AG08396 (cell line): ENCODE measurements around the gene FKBP1A.
"Not testable (repeated sequence)": the region's sequence is repeated elsewhere in the genome, so short reads cannot be mapped to it uniquely, and the experiment has no call there.

Experiments used
- DNase-seq: peaks from one replicate; pipeline ENCODE4 v3.0.0; 2012; ENCODE audit warnings: low spot score, mixed read lengths

Gene FKBP1A

DNA sequence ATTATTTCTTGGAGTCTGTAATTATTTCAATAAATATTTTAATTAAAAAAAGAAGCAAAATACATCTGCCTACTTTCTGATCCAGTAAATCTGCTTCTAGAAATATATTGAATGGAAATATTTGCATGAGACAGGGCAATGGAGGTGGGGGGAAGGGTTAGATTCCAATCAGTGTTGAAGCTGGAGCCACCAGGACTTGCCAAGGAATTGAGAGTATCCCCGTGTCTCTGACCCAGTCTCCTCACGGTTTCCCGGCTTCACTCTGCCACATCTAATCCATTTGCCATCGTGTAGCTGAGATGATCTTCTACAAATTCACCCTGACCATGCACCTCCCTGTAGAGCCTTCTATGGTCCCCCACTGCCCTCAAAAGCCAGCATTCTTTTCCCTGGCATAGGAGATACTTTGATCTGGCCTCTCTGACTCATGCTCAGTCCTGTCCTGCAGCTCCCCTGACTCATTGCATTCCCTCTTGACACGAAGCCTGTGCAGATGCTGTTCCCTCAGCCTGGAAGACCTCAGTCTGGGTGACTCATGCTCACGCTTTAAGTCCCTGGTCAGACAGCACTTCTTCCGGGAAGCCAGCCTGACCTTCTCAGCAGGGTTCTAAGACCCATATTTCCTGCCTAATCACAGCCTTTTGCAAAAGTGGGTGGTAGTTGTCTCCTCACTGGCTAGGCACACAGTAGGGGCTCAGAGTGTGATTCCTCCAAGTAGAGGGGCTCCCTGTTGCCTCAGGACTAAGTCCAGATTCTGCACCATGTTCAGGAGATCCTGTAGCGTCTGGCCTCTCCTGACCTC is 23.0 kb upstream of the FKBP1A start:
- DNase-seq = peak; percentile 84

DNA sequence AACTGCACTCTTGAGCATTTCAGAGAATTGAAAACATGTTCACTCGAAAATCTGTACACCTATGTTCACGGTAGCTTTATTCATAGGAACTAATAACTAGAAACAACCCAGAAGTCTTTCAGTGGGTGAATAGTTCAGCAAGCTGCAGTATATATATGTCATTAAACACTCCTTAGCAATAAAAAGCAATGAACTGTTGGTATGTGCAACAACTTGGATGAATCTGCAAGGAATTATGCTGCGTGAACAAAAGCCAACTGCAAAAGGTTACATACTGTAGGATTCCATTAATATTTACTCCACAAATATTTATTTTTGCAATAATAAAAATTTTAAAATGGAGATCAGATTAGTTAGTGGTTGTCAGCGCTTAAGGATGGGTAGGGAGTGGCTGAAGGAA is 22.1 kb upstream of the FKBP1A start:
- DNase-seq = no peak

DNA sequence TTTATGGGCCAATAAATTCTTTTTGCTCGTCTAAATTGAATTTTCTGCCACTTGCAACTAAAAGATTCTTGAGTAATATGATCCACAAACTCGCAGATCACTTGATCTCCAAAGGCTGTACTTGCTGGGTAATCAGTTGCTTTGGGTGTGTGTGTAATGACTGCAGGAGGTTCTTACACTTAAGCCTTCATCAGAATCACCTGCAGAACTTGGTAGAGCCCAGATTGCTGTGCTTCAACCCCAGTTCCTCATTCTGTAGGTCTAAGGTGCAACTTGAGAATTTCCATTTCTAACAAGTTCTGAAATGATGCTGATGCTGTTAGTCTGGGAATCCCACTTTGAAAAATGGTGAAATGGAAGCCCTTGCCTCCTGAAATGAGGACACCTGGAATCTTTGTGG is 12.9 kb upstream of the FKBP1A start:
- DNase-seq = no peak

DNA sequence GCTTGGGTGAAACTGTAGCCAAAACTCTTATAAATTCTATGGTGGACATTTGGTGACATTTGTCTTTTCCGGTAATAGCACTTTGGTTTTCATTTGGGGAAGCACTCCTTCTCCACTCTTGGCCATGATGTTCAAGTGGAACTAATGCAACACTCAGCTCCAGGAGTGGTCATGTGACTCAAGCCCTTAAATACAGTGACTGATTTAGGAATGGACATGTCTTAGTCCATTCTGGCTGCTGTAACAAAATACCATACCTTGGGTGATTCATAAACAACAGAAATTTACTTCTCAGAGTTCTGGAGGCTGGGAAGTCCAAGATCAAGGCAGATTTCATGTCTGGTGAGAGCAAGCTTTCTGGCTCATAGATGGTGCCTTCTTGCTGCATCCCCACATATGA is 10.8 kb upstream of the FKBP1A start:
- DNase-seq = no peak

DNA sequence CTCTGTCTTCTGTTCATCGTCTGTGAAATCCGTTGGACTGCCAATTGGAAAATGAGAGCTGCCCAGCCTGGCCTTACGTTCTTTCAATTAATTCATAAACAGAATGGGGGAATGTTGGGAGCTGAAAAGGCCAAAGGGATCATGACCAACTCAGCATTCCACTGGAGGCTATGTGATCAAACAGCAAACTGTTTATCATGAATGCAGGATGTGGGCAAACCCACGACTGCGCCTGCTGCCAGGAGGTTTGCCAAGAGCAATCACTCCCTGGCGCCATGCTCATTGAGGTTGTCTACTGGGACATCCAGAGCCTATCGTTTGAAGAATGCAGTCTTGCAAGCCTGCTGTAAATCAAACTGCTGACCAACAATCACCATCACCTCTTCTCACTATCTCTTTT is 9.3 kb upstream of the FKBP1A start:
- no peak for DNase-seq

DNA sequence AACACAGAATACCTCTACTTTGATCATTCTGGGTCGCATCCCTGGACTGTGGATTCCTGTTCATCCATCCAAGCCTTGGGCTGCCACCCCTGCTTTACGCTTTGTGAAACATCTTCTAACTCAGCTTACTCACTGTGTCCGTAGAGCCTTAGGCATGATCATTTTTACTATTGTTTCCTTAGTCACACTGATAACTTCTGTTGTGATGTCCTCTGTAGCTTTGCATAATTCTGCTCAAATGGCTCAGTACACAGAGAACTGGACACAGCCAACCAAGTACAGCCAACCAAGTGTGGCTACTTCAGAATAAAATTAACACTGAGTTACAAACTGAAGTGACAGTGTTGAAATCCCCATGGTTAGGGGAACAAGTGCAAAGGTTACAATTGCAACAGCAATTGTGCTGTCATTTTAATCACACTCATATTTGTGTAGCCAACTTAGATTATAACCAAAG is 8.6 kb upstream of the FKBP1A start:
- DNase-seq = no peak

DNA sequence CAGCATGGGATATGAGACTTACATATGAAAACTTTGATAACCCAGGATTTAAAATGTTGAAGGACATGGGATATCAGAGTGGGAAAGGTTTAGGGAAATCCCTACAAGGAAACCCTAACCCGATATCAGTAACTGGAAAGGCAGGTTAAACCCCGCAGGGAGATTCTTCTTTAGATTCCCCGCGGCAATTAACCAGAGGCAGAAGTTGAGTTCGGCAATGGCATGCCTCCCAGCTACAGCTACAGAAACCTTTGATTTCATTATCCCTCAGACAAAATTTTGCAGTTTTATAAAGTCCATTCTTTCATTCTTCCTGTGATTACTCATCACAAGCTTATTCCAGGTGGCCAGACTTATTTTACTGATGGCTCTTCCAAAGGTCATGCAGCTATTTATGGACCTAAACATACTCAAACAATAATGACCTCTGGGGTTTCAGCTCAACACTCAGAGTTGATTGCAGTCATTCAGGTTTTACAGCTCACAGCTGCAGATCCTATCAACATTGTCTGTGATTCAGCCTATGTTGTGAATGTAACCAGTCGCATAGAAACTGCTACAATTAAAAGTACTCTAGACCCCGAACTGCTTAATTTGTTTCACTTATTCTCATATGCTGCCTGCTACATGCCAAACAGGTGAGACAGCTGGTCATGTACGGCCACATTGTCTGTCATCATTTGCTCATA is 7.0 kb upstream of the FKBP1A start:
- DNase-seq = not testable (repeated sequence)

DNA sequence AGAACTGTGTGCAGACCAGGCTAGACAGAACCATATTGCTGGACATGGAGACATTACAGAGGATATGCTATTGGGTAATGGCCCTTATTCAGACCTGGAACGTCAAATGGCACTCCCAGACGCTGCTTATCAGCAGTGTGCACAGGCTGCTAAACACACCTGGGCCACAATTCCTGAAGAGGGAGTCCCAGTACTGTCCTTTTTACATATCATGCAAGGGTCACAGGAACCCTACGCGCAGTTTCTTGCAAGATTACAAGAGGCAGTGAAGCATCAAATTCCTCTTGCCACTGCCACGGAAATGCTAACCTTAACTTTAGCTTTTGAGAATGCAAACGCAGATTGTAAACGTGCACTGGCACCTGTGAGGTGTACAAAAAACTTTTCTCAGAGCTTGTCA is 5.3 kb upstream of the FKBP1A start:
- DNase-seq = not testable (repeated sequence)

DNA sequence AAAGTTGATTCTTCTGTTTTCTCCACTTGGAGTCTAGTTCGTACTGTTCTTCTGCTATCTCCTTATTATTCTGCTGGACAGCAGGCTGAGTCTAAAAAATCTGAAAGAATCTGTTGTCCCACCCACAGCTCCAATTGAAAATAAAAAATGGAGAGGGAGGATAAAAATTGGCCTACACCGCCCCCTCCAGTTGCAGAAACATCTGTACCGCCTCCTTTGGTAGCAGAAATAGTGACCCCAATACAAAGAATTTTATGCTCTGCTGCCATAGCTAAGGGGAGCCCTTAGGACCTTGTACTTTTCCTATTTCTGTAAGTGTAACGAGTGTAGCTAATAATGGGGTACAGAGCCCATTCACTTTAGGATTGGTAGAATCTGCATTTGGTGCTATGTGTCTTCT is 4.9 kb upstream of the FKBP1A start:
- no peak for DNase-seq

DNA sequence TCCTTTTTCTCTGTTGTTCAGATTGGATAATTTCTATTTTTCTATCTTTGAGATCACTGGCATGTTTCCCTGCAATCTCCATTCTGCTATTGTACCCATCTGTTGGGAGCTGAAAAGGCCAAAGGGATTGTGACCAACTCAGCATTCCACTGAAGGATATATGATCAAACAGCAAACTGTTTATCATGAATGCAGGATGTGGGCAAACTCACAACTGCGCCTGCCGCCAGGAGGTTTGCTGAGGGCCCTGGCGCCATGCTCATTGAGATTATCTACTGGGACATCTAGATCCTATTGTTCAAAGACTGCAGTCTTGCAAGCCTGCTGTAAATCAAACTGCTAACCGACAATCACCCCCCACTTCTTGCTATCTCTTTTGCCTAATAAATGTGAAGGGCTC is 3.8 kb upstream of the FKBP1A start:
- no peak for DNase-seq

DNA sequence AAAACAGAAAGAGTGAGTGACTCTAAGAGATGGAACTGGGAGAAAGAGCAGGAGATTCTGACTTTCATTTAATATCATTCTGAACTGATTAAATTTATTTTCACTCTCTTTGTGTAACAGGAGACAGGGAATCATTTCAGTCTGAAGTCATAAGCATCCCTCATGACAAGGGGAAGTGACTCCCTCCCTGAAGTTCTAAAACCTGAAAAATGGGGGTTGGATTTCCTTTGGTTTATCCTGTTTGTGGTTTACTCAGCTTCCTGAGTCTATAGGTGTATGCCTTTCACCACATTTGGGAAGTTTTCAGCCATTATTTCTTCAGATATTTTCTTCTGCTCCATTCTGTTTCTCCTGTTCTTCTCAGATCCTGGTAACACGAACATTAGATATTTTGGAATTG is 3.4 kb upstream of the FKBP1A start:
- no peak for DNase-seq

DNA sequence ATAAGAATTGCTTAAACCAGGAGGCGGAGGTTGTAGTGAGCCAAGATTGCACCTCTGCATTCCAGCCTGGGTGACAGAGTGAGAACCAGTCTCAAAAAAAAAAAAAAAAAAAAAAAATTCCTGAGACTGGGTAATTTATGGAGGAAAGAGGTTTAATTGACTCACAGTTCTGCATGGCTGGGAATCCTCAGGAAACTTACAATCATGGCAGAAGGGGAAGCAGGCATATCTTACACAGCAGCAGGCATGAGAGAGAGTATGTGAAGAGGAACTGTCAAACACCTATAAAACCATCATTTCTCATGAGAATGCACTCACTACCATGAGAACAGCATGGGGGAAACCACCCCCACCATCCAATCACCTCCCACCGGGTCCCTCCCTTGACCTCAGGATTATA is 1.8 kb upstream of the FKBP1A start:
- DNase-seq = no peak

DNA sequence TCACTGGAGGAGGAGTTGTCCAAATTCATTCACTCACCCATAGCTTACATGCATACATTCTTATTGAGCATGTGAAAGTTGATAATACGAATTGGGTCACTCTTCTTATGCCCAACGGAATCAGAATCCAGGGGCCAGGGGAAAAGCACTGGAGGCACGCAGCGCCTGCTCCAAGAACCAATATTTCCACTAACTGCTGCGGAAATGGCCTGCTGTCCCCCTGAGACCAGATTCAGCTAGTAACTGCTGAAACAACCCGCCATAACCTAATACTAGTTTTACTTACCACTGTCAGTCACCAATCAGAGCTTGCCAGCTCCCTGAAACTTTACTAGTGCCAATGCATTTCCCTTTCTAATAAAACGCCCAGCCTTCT is 641 bp upstream of the FKBP1A start:
- DNase-seq = no peak

DNA sequence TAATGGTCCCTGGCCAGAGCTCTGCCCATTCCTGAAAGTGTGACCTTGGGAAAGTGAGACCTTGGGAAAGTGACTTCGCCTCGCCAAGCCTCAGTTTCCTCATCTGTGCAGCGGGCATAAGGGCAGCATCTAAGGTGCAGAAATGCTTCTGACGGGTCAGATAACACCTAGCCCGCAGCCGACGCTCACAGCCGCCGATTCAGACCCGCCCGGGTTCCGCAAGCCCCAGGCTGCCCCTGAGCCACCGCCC is 486 bp downstream of the FKBP1A start:
- no peak for DNase-seq

DNA sequence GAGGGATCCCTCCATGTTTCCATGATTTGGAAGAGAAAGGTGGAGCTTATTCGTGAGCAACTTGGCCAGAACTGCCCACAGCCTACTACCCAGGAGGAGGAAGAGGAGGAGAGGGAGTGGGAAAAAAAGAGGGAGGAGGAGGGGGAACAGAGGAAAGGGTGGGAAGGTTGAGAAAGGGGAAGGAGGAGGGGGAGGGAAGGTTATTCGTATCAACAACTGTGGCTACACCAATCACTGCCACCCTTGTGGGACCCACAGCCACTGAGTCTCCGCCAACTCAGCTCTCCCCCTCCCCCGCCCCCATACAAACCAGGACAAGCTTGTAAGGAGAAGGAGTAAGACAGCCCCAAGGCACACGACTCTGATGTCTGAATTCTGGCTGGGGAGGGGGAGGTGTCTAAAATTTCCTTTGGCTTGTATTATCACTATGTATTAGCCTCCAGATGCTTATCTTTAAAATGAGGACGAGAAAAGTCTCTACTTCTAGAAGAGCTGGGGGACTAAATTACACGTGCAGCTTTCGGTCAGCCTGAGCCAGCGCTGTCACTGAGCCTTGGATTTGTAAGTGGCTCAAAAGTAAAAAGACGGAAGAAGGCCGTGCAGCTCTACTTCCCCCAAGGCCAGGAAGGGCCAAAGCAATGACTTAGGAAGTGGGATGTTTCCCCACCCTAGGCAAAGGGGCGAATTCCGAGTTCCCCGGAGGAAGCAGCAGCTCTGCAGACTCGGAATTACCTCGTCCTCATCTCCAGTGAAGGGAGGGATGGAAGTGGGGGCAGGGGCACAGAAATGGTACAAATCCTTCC is 1.0 kb downstream of the FKBP1A start:
- peak; percentile 13 for DNase-seq

DNA sequence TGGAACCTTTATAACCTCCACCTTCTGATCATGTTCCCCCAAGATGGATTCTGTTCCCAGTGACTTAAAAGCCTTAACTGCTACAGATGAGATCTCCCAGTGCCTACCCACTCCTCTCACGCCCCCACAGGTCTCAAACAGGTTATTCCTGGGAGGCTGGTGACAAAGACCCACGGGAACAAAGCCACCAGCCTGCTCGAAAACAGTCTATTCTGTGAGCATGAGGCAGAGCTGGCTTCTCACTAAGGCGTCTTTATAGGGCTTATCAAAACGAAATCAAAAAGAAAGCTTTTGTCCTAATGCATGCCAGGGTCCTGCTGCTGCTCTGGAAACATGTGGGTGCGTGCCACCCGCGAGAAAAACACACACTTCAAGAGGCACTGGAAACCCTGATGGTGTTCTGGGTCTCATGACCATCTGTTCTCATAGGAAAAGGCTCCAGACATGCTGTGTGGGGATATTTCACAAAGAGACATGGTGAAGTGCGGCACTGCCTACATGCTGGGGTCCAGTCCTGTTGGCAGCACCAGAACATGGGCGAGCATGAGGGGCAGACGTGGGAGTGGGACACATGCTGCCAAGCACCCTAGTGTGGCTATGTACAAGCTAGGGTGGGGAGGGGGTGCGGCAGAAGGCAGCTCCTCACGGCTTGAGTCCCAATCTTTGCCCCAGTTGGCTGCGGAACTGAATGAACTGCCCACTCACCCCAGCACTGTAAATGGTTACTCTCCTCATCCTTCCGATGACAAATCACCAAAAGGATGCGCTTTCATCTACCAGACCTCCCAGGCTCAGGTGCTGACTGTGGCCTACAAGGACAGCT is 2.1 kb downstream of the FKBP1A start:
- DNase-seq = no peak

DNA sequence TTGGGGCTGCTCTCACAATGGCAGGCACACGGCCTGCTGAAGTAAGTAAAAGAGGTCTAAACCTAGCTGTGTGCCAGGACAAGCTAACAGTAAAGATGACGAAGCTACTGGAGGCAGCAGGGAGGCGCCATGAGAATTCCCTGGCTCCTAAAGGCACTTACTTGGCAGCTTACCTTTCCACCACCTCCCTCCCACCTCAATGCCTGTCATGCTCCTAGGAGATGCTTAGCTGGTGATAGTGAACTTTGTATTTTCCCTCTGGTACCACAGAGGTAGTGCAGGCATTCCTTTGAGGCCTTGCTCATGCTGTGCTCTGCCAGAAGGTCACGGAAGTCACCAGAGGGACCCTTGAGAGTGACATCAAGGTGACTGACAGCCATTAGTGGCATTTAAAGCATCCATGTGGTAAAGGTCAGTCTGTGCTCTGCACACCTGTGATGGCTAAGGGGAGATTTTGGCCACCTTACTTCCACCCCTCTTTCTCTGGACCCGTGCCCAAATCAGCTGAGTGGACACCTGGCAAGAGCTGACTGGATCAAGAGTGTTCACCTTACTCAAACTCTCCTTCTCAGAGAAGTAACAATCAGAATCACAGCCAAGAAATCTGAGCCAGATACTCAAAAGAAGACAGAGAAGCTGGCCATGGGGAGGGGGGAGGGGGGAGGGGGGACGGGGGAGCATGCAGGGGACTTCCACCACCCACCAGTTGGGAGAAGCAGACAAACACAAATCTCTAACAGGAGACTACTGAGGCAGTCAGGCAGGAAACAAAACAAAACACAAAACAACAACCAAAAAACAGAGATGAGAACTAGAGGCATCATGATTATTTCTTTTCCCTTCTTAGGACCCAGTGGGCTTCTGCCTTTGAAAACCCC is 2.9 kb downstream of the FKBP1A start:
- no peak for DNase-seq

DNA sequence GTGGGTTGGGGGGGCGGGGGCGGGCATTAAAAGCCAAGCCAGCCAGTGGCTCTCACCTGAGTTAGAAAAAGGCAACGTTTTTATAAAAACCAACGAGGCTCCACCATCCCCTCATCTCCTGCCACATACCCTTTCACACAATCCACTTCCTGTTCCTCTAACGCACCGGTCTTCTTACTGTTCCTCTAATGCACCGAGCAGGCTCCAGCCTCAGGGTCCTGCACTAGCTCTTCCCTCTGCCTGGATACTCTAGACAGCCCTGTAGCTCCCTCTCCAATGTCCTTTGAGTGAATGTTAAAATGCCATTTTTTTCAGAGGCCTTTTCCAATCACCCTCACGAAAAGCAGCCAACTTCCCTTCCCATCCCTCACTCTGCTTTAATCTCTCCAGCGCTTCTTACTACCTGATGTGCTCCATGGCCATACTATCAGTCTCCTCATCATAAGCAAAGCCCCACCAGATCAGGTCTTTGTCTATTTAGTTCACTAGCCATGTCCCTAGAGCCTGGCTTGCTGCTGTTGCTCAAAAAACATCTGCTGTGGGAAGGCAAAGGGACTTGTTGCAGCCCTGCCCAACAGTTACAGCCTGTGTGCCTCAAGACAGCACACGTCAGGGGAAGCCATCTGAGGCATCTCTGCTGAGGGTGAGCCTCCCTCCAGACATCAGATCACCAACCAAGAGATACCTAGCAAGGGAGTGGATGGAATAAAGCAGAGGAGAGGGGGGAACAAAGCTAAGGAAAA is 3.9 kb downstream of the FKBP1A start:
- DNase-seq = no peak

DNA sequence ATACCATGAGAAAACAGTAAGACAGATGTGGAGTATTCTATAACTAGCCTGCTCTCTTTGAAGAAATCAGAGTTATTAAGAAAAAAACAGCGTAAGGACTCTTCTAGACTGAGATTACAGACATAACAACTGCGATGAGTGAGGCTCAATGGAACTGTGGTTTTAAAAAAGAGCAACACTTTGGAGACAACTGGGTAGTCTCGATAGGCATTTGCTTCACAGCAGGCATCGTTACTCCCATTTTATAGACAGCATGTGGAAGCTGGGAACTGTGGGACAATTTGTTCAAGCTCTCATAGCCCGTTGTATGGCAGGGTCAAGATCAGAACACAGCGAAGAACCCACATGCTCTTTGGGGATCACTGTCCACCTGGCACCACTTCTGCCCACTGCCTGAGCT is 4.6 kb downstream of the FKBP1A start:
- no peak for DNase-seq

DNA sequence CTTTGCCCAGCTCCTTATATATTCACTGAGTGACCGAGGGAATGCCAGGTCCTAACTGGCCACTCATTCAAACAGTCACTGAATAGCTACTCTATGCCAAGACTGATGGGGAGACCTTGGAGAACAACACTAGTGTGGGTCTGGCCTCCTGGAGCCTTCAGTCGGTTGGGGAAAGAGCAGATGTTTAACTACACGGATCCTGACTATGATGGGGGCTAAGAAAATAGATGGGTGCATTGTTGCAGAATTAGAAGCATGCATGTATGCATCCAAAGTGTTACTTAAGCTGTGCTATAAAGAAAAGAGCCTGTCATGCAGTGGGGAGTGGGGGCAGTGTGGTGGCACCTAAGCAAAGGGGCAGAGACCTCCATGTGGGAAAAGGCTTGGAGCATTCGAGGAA is 6.5 kb downstream of the FKBP1A start:
- DNase-seq = no peak
